Omental fat pad (tissue), 4 donors: Measurements from ENCODE around the gene AP5Z1. TPM values are rescaled to one million over a fixed set of nuclear protein-coding genes. Genes with fewer than 3 reads are reported as not detected.

ENCODE experiments used
- ATAC-seq: fragments of 150-250 bp; one replicate; pipeline ENCODE4 v1.9.1; 2016; ENCODE audit warnings: mild to moderate bottlenecking, moderate library complexity; ENCODE audit not compliant: low FRiP score
- DNase-seq: peaks from one replicate; pipeline ENCODE4 v3.0.0-alpha.2; 2019; ENCODE audit warnings: low spot score
- CTCF ChIP-seq, 3 donors: fragments of 450-650 bp; IDR thresholded peaks; one replicate each; pipeline ENCODE4 v1.5.1; 2016 to 2017; ENCODE audit warnings: antibody characterized with exemption in 3 of 3, mild to moderate bottlenecking in 3 of 3, moderate library complexity in 2 of 3
- total RNA-seq, 4 donors: library from RNA; depleted of rRNA; stranded (reverse); fragments of >200 nt; gene quantifications; one replicate each; pipeline ENCODE4 v1.1.0, GENCODE V29; 2016

The AP5Z1 gene
- total RNA-seq, 4 donors from 2014 or later, result 14.8 to 36.9 (median 28.1) TPM

GRCh38 chr7:4745971-4746919 is 29.2 kb upstream of the AP5Z1 start:
- no peak for ATAC-seq
- no peak for TF ChIP-seq CTCF (IDR thresholded peaks at IDR 0.05)
- DNase-seq, result no peak

- TF ChIP-seq CTCF (IDR thresholded peaks at IDR 0.05), result no peak
- ATAC-seq, result no peak
- DNase-seq, result no peak
These were observed 28.4 kb upstream of the AP5Z1 start for GRCh38 chr7:4747013-4747412.

GRCh38 chr7:4747746-4748145 is 27.7 kb upstream of the AP5Z1 start:
- no peak for TF ChIP-seq CTCF (IDR thresholded peaks at IDR 0.05)
- ATAC-seq, result no peak

DNA sequence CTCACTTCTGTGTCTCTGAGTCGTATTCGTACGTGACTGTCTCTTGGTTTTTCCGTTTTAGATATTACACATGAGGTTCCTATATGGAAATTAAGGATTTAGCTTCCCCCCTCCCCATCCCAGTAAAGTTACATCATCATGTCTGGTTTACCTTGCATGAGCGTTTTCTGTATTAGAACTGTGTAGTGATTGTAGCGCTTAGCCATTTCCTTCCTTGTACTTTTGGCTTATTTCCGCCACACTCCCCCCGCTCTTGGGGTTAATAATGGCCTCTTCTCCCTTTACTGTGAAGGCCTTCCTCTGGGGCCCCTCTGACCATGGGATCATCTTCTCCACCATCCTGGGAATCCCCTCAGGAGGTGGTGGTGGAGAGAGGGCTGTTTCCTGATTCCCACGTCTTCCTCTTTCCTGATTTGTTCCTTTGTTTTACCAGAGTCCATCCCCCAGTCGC is 27.2 kb upstream of the AP5Z1 start:
- TF ChIP-seq CTCF (IDR thresholded peaks at IDR 0.05), result no peak
- DNase-seq (no peak), ATAC-seq (no peak)

More at GRCh38 chr7:4747746-4748145, 27.7 kb upstream of the AP5Z1 start:
- DNase-seq, result no peak

- ATAC-seq, result no peak
- no peak for DNase-seq
- no peak for TF ChIP-seq CTCF (IDR thresholded peaks at IDR 0.05)
These were observed 26.1 kb upstream of the AP5Z1 start for GRCh38 chr7:4749363-4749762.

- DNase-seq (no peak), ATAC-seq (no peak)
- TF ChIP-seq CTCF (IDR thresholded peaks at IDR 0.05), result no peak
These were observed 25.6 kb upstream of the AP5Z1 start for GRCh38 chr7:4749798-4750197.
